ENCODE data around the gene GPR4. TPM values are rescaled to one million over a fixed set of nuclear protein-coding genes. Genes with fewer than 3 reads are reported as not detected.

The GPR4 gene
- total and polyA plus RNA-seq, 2 of the 8 experiments (the other 6 are each of a cell fraction or from before 2014, with no cell fraction given): 0.19 to 0.39 TPM

- TF ChIP-seq CHD7 (IDR thresholded peaks at IDR 0.05; ENCODE audit: insufficient replicate concordance, low read length): no peak
Observed at GRCh38 chr19:45650722-45651121, 48.7 kb upstream of the GPR4 start (continued).
